ENCODE data around the gene BACH2. TPM values are rescaled to one million over a fixed set of nuclear protein-coding genes. Genes with fewer than 3 reads are reported as not detected.

BACH2 gene
- total RNA-seq, 1 donor from 2014 or later, result 7.8 TPM

- H3K4me3 Mint-ChIP-seq (ENCODE audit: unreplicated experiment), result no peak overlapping the region
- peaks cover 25% of the 10 kb centered on the region for H3K27me3 Mint-ChIP-seq (ENCODE audit: low read depth)
- no peak for DNase-seq (ENCODE audit: low spot score)
- H3K36me3 Mint-ChIP-seq (ENCODE audit: low read depth), result no peaks in the 10 kb centered on the region
- no peaks in the 10 kb centered on the region for H3K4me1 Mint-ChIP-seq (ENCODE audit: low read depth)
- H3K9me3 Mint-ChIP-seq (ENCODE audit: low read depth), result no peaks in the 10 kb centered on the region
- no peak overlapping the region for H3K27ac Mint-ChIP-seq (ENCODE audit: unreplicated experiment)
- no peak for TF ChIP-seq CTCF (IDR thresholded peaks at IDR 0.05)
Measured at GRCh38 chr6:90311569-90311968, 14.9 kb upstream of the BACH2 start.

GRCh38 chr6:90305800-90306448 lies 9.3 kb upstream of the BACH2 start:
- no peak overlapping the region for H3K4me3 Mint-ChIP-seq (ENCODE audit: unreplicated experiment)
- TF ChIP-seq CTCF (IDR thresholded peaks at IDR 0.05), result no peak
- no peaks in the 10 kb centered on the region for H3K4me1 Mint-ChIP-seq (ENCODE audit: low read depth)
- H3K27ac Mint-ChIP-seq (ENCODE audit: unreplicated experiment), result no peak overlapping the region
- H3K27me3 Mint-ChIP-seq (ENCODE audit: low read depth), result peaks cover 47% of the 10 kb centered on the region
- H3K36me3 Mint-ChIP-seq (ENCODE audit: low read depth), result no peaks in the 10 kb centered on the region
- DNase-seq (ENCODE audit: low spot score), result no peak
- no peaks in the 10 kb centered on the region for H3K9me3 Mint-ChIP-seq (ENCODE audit: low read depth)

- H3K9me3 Mint-ChIP-seq (ENCODE audit: low read depth), result no peaks in the 10 kb centered on the region
- no peak overlapping the region for H3K27ac Mint-ChIP-seq (ENCODE audit: unreplicated experiment)
- H3K36me3 Mint-ChIP-seq (ENCODE audit: low read depth), result no peaks in the 10 kb centered on the region
- H3K27me3 Mint-ChIP-seq (ENCODE audit: low read depth), result peaks cover 51% of the 10 kb centered on the region
- no peaks in the 10 kb centered on the region for H3K4me1 Mint-ChIP-seq (ENCODE audit: low read depth)
- TF ChIP-seq CTCF (IDR thresholded peaks at IDR 0.05), result no peak
- no peak overlapping the region for H3K4me3 Mint-ChIP-seq (ENCODE audit: unreplicated experiment)
- DNase-seq (ENCODE audit: low spot score), result no peak
Measured at GRCh38 chr6:90304308-90304707, 7.7 kb upstream of the BACH2 start.

- no peak for DNase-seq (ENCODE audit: low spot score)
- H3K4me3 Mint-ChIP-seq (ENCODE audit: unreplicated experiment), result no peak overlapping the region
- H3K36me3 Mint-ChIP-seq (ENCODE audit: low read depth), result no peaks in the 10 kb centered on the region
- H3K27me3 Mint-ChIP-seq (ENCODE audit: low read depth), result peaks cover 51% of the 10 kb centered on the region
- no peaks in the 10 kb centered on the region for H3K9me3 Mint-ChIP-seq (ENCODE audit: low read depth)
- no peaks in the 10 kb centered on the region for H3K4me1 Mint-ChIP-seq (ENCODE audit: low read depth)
- no peak for TF ChIP-seq CTCF (IDR thresholded peaks at IDR 0.05)
- no peak overlapping the region for H3K27ac Mint-ChIP-seq (ENCODE audit: unreplicated experiment)
Measured at GRCh38 chr6:90303039-90303438, 6.4 kb upstream of the BACH2 start.

- H3K27me3 Mint-ChIP-seq (ENCODE audit: low read depth), result peaks cover 51% of the 10 kb centered on the region
- no peaks in the 10 kb centered on the region for H3K4me1 Mint-ChIP-seq (ENCODE audit: low read depth)
- no peaks in the 10 kb centered on the region for H3K9me3 Mint-ChIP-seq (ENCODE audit: low read depth)
- DNase-seq (ENCODE audit: low spot score), result no peak
- TF ChIP-seq CTCF (IDR thresholded peaks at IDR 0.05), result no peak
- no peak overlapping the region for H3K27ac Mint-ChIP-seq (ENCODE audit: unreplicated experiment)
- no peaks in the 10 kb centered on the region for H3K36me3 Mint-ChIP-seq (ENCODE audit: low read depth)
- no peak overlapping the region for H3K4me3 Mint-ChIP-seq (ENCODE audit: unreplicated experiment)
Measured at GRCh38 chr6:90302320-90302719, 5.7 kb upstream of the BACH2 start.

Measured in chondrocyte (in vitro differentiated cells).